K562 (cell line): Measurements from ENCODE around the gene ADRM1. TPM values are rescaled to one million over a fixed set of nuclear protein-coding genes. Genes with fewer than 3 reads are reported as not detected.

Experiments used
- ATAC-seq: fragments of 200-7000 bp; cut with Tn5 transposase; 3 replicates; pipeline ENCODE4 v1.9.1; 2020; ENCODE audit warnings: moderate library complexity
- BruUV-seq: library from RNA; stranded (reverse); fragments of 400-500 nt; replicated peaks from 2 replicates; lab custom pipeline; 2021; lab: Mats Ljungman, UMichigan
- CTCF ChIA-PET: fragments of 300-600 bp; formaldehyde crosslinking; extraction: SDS; loops from one replicate; lab custom pipeline; 2021; ENCODE audit warnings: low intra/inter-chr PET ratio; lab: Yijun Ruan, JAX
- POLR2A ChIA-PET: fragments of 300-600, 350-650 bp; sonication (Branson Sonifier 250); formaldehyde crosslinking; extraction: SDS; loops from one replicate; lab custom pipeline; 2021; ENCODE audit warnings: antibody characterized with exemption, inconsistent platforms; lab: Yijun Ruan, JAX
- DNase-seq, 4 experiments: peaks; one replicate each; pipeline versions ENCODE4 v3.0.0 to v3.0.0-alpha.2; 2011 to 2018; ENCODE audit warnings: low spot score in 3 of 4, mixed read lengths in 3 of 4; ENCODE audit errors: extremely low read depth in 1 of 4
- FAIRE-seq: peaks from 2 replicates; lab custom pipeline; 2011; peaks lifted over from hg19 to GRCh38; lab: Jason Lieb, UNC
- H2AFZ ChIP-seq: 2 replicates; pipeline ENCODE4 v1.6.0; 2011; ENCODE audit warnings: low read depth, low read length, control low read depth, inconsistent platforms
- H3K27ac ChIP-seq: fragments of 200-600 bp; 3 replicates; pipeline ENCODE4 v1.8.0; 2011; ENCODE audit warnings: low read depth, mild to moderate bottlenecking, control low read depth, inconsistent platforms, low read length, moderate library complexity, mixed read lengths; ENCODE audit errors: extremely low read depth
- H3K27me3 ChIP-seq, 2 experiments: fragments of 300-600 bp in 1 of 2; 2 replicates in 1 of 2; 3 replicates in 1 of 2; pipeline versions ENCODE4 v1.6.0 to v1.8.0; 2011; ENCODE audit warnings: inconsistent platforms in 2 of 2, low read length in 2 of 2, mild to moderate bottlenecking in 1 of 2, mixed read lengths in 1 of 2, moderate library complexity in 1 of 2; ENCODE audit not compliant: control insufficient read depth in 2 of 2, insufficient read depth in 2 of 2
- H3K36me3 ChIP-seq: fragments of 300-600 bp; 3 replicates; pipeline ENCODE4 v1.8.0; 2011; ENCODE audit warnings: mild to moderate bottlenecking, low read length, inconsistent platforms; ENCODE audit not compliant: control insufficient read depth, insufficient read depth
- H3K4me1 ChIP-seq, 2 experiments: fragments of 200-600 bp in 1 of 2; replicated peaks in 1 of 2; 2 replicates in 1 of 2; 3 replicates in 1 of 2; pipeline versions ENCODE4 v1.5.1 to v1.8.0; 2011; ENCODE audit warnings: inconsistent platforms in 2 of 2, low read length in 2 of 2, mild to moderate bottlenecking in 1 of 2, mixed read lengths in 1 of 2, moderate library complexity in 1 of 2; ENCODE audit not compliant: control insufficient read depth in 2 of 2, insufficient read depth in 2 of 2
- H3K4me2 ChIP-seq: 2 replicates; pipeline ENCODE4 v1.6.1; 2011; ENCODE audit warnings: low read length, control low read depth, inconsistent platforms, mixed read lengths; ENCODE audit not compliant: insufficient read depth
- H3K4me3 ChIP-seq: fragments of 200-600 bp; sonication (generic), shearing (Covaris generic); 2 replicates; pipeline ENCODE4 v1.5.1; 2016; ENCODE audit warnings: control low read depth, inconsistent platforms
- H3K79me2 ChIP-seq: fragments of 200-600 bp; 3 replicates; pipeline ENCODE4 v1.8.0; 2011; ENCODE audit warnings: low read length, inconsistent platforms; ENCODE audit not compliant: control insufficient read depth, insufficient read depth
- H3K9ac ChIP-seq, 2 experiments: 2 replicates each; pipeline versions ENCODE4 v1.6.0 to v1.6.1; 2011; ENCODE audit warnings: low read depth in 2 of 2, low read length in 2 of 2, control low read depth in 1 of 2, inconsistent platforms in 1 of 2, mild to moderate bottlenecking in 1 of 2, mixed read lengths in 1 of 2; ENCODE audit not compliant: insufficient read depth in 1 of 2
- H3K9me1 ChIP-seq: one replicate; pipeline ENCODE4 v1.6.0; 2011; ENCODE audit warnings: inconsistent platforms, mild to moderate bottlenecking, low read length, moderate library complexity; ENCODE audit not compliant: control insufficient read depth, insufficient read depth
- H3K9me3 ChIP-seq: replicated peaks from 2 replicates; pipeline ENCODE4 v1.5.1; 2011; ENCODE audit warnings: low read depth, low read length, inconsistent platforms; ENCODE audit not compliant: control insufficient read depth, insufficient read depth
- H4K20me1 ChIP-seq: replicated peaks from 2 replicates; pipeline ENCODE4 v1.6.1; 2011; ENCODE audit warnings: low read length, inconsistent platforms, mixed read lengths; ENCODE audit not compliant: control insufficient read depth, insufficient read depth
- EHMT2 ChIP-seq: fragments of 450-650 bp; IDR thresholded peaks from 2 replicates; pipeline ENCODE4 v1.6.1; 2018; ENCODE audit warnings: antibody characterized with exemption
- ESRRB ChIP-seq: fragments of 250-450 bp; sonication (Bioruptor Pico); IDR thresholded peaks from 2 replicates; pipeline ENCODE4 v1.5.0; 2020; ENCODE audit warnings: mild to moderate bottlenecking, moderate library complexity, borderline replicate concordance
- HDGF ChIP-seq: fragments of 450-650 bp; IDR thresholded peaks from 2 replicates; pipeline ENCODE4 v1.6.1; 2016
- JUND ChIP-seq, 2 experiments: IDR thresholded peaks; 2 replicates in 1 of 2; 3 replicates in 1 of 2; pipeline ENCODE4 v1.6.1; 2011; ENCODE audit warnings: borderline replicate concordance in 2 of 2, low read depth in 2 of 2, low read length in 2 of 2, improper control_type of control experiment in 1 of 2, missing biosample characterization in 1 of 2, missing genetic modification characterization in 1 of 2, missing genetic modification reagents in 1 of 2
- NFE2L1 ChIP-seq: fragments of 450-650 bp; IDR thresholded peaks from 2 replicates; pipeline ENCODE4 v1.6.1; 2016; ENCODE audit warnings: missing genetic modification characterization, low read depth, mild to moderate bottlenecking, missing compliant biosample characterization, moderate library complexity, borderline replicate concordance
- SMAD2 ChIP-seq: fragments of 150-350 bp; IDR thresholded peaks from 2 replicates; pipeline ENCODE4 v1.6.1; 2014; ENCODE audit warnings: low read depth, mild to moderate bottlenecking, low read length
- SRSF9 ChIP-seq: fragments of 200-400 bp; formaldehyde crosslinking; IDR thresholded peaks from 2 replicates; pipeline ENCODE4 v1.6.1; 2017; ENCODE audit warnings: low read depth, low read length, borderline replicate concordance
- TBL1XR1 ChIP-seq, 2 experiments: IDR thresholded peaks; 2 replicates each; pipeline ENCODE4 v1.6.1; 2012; ENCODE audit warnings: improper control_type of control experiment in 2 of 2, low read length in 2 of 2, mild to moderate bottlenecking in 1 of 2
- ZNF431 ChIP-seq: sonication (generic); formaldehyde crosslinking; IDR thresholded peaks from 2 replicates; pipeline ENCODE4 v1.8.0; 2022; ENCODE audit warnings: mild to moderate bottlenecking, missing genetic modification reagents
- WGBS: fragments of 100-300 bp; shearing (Covaris generic); methylation state at CpG from one replicate; pipeline ENCODE4 v1.1.6; 2016; ENCODE audit warnings: low coverage, mixed read lengths; ENCODE audit not compliant: insufficient coverage; ENCODE audit errors: missing lambda C conversion rate; 5-methylcytosine and 5-hydroxymethylcytosine counted together
- in situ Hi-C: fragments of 300-500 bp; cut with MboI; formaldehyde crosslinking; loops from 4 replicates; pipeline ENCODE4 v1.15.0; 2018; ENCODE audit warnings: inconsistent platforms, mixed read lengths
- intact Hi-C: fragments of 100-400 bp; cut with micrococcal nuclease; formaldehyde crosslinking; loops from 2 replicates; pipeline ENCODE4 v1.14.2; 2022
- polyA plus RNA-seq, 8 experiments: library from polyadenylated mRNA; depleted of rRNA in 4 of 8; stranded (reverse) in 5 of 8; unstranded in 3 of 8; fragments of >200 nt; fragmentation: Nextera tagmentation in 2 of 8; fragmentation: Illumina TruSeq in 1 of 8; extraction: Ambion mirVana in 2 of 8; extraction: Trizol in 1 of 8; gene quantifications; 2 replicates each; pipeline versions ENCODE4 v1.2.1 to v1.2.3, GENCODE V29; 2011 to 2014; ENCODE audit warnings: inconsistent platforms in 1 of 8, missing spikeins in 1 of 8
- total RNA-seq, 7 experiments: library from RNA; depleted of rRNA in 6 of 7; stranded (reverse); fragments of >200 nt in 6 of 7; fragmentation: Illumina TruSeq in 2 of 7; extraction: Trizol in 2 of 7; gene quantifications; 2 replicates each; pipeline versions ENCODE4 v1.2.1 to v1.2.3, GENCODE V29; 2011 to 2021; ENCODE audit warnings: low replicate concordance in 1 of 7
- TF ChIP-seq, protein P1 (sequence below): fragments of 450-650 bp; IDR thresholded peaks from 2 replicates; pipeline ENCODE4 v1.6.1; 2016; ENCODE audit warnings: missing biosample characterization, missing genetic modification characterization
- TF ChIP-seq, protein P2 (sequence below): fragments of 450-650 bp; IDR thresholded peaks from 2 replicates; pipeline ENCODE4 v1.6.1; 2016; ENCODE audit warnings: borderline replicate concordance
- TF ChIP-seq, protein P3 (sequence below): fragments of 450-650 bp; IDR thresholded peaks from 2 replicates; pipeline ENCODE4 v1.7.0; 2016; ENCODE audit warnings: borderline replicate concordance
- TF ChIP-seq, protein P4 (sequence below): fragments of 200-400 bp; formaldehyde crosslinking; IDR thresholded peaks from 2 replicates; pipeline ENCODE4 v1.6.1; 2017; ENCODE audit warnings: mild to moderate bottlenecking, low read depth, low read length, moderate library complexity

The ADRM1 gene
- total and polyA plus RNA-seq, 9 of the 15 experiments (the other 6 are each of a cell fraction or from before 2014, with no cell fraction given): 5.0 to 223 (median 67.4) TPM

DNA sequence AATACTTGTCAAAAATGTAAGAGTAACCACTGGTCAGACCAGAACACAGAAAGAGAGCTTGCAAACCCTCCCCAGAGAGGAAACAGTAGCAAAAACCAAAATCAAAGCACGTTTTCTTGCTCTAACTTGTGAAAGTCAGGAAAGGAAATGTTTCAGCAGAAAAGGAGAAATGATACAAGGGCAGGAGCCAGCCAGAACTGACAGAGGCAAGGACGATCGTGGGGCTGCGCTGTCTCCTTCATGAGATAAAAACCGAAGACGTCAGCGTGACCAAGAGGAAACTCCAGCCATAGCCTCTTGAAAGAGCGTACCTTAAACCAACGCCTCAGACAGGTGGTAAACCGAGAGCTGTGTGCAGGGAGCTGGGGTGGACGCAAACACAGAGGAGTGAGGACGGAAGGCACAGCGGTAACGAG lies 36.9 kb downstream of the ADRM1 start:
- no peak for TF ChIP-seq ZNF431
- no peak for TF ChIP-seq SMAD2
- TF ChIP-seq NFE2L1 (tag): no peak
- TF ChIP-seq JUND (IDR thresholded peaks at IDR 0.05; ENCODE audit: borderline replicate concordance, low read depth, low read length): no peak
- no peak for TF ChIP-seq JUND (tag; IDR thresholded peaks at IDR 0.05; ENCODE audit: borderline replicate concordance, low read depth, low read length)
- TF ChIP-seq ESRRB: no peak
- TF ChIP-seq, protein P1, sequence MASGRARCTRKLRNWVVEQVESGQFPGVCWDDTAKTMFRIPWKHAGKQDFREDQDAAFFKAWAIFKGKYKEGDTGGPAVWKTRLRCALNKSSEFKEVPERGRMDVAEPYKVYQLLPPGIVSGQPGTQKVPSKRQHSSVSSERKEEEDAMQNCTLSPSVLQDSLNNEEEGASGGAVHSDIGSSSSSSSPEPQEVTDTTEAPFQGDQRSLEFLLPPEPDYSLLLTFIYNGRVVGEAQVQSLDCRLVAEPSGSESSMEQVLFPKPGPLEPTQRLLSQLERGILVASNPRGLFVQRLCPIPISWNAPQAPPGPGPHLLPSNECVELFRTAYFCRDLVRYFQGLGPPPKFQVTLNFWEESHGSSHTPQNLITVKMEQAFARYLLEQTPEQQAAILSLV (tag): no peak
- TF ChIP-seq EHMT2: no peak
- TF ChIP-seq, protein P2, sequence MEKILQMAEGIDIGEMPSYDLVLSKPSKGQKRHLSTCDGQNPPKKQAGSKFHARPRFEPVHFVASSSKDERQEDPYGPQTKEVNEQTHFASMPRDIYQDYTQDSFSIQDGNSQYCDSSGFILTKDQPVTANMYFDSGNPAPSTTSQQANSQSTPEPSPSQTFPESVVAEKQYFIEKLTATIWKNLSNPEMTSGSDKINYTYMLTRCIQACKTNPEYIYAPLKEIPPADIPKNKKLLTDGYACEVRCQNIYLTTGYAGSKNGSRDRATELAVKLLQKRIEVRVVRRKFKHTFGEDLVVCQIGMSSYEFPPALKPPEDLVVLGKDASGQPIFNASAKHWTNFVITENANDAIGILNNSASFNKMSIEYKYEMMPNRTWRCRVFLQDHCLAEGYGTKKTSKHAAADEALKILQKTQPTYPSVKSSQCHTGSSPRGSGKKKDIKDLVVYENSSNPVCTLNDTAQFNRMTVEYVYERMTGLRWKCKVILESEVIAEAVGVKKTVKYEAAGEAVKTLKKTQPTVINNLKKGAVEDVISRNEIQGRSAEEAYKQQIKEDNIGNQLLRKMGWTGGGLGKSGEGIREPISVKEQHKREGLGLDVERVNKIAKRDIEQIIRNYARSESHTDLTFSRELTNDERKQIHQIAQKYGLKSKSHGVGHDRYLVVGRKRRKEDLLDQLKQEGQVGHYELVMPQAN: no peak
- TF ChIP-seq SRSF9: no peak
- no peak for TF ChIP-seq HDGF
- TF ChIP-seq TBL1XR1 (IDR thresholded peaks at IDR 0.05; ENCODE audit: low read length in 2 of 2): no peak
- TF ChIP-seq, protein P3, sequence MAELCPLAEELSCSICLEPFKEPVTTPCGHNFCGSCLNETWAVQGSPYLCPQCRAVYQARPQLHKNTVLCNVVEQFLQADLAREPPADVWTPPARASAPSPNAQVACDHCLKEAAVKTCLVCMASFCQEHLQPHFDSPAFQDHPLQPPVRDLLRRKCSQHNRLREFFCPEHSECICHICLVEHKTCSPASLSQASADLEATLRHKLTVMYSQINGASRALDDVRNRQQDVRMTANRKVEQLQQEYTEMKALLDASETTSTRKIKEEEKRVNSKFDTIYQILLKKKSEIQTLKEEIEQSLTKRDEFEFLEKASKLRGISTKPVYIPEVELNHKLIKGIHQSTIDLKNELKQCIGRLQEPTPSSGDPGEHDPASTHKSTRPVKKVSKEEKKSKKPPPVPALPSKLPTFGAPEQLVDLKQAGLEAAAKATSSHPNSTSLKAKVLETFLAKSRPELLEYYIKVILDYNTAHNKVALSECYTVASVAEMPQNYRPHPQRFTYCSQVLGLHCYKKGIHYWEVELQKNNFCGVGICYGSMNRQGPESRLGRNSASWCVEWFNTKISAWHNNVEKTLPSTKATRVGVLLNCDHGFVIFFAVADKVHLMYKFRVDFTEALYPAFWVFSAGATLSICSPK: no peak
- TF ChIP-seq, protein P4, sequence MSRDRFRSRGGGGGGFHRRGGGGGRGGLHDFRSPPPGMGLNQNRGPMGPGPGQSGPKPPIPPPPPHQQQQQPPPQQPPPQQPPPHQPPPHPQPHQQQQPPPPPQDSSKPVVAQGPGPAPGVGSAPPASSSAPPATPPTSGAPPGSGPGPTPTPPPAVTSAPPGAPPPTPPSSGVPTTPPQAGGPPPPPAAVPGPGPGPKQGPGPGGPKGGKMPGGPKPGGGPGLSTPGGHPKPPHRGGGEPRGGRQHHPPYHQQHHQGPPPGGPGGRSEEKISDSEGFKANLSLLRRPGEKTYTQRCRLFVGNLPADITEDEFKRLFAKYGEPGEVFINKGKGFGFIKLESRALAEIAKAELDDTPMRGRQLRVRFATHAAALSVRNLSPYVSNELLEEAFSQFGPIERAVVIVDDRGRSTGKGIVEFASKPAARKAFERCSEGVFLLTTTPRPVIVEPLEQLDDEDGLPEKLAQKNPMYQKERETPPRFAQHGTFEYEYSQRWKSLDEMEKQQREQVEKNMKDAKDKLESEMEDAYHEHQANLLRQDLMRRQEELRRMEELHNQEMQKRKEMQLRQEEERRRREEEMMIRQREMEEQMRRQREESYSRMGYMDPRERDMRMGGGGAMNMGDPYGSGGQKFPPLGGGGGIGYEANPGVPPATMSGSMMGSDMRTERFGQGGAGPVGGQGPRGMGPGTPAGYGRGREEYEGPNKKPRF: no peak
- DNase-seq (no peak), FAIRE-seq (no peak), ATAC-seq (no peak)
- no peak overlapping the region for H3K4me3 ChIP-seq
- no peaks in the 10 kb centered on the region for H3K9me1 ChIP-seq
- no TSS peak for BruUV-seq
- H2AFZ ChIP-seq: no peak overlapping the region
- ChIA-PET POLR2A (interaction anchor here (0.7 to 1.5 kb wide), 2 partner anchors 26 to 46 kb away, joined by 3 to 5 read pairs; no protein-coding TSS in a partner anchor), CTCF (no interaction called here)
- 78% methylated on average over 14 of the region's 14 CpGs for WGBS
- no peaks in the 10 kb centered on the region for H3K79me2 ChIP-seq
- H4K20me1 ChIP-seq: no peaks in the 10 kb centered on the region
- intact Hi-C loops: no loop called here
- in situ Hi-C loops: no loop called here
- no peaks in the 10 kb centered on the region for H3K27me3 ChIP-seq
- H3K36me3 ChIP-seq: peaks cover 72% of the 10 kb centered on the region
- H3K4me1 ChIP-seq: peaks cover 0 to 15% of the 10 kb centered on the region in 2 experiments; a peak in 1 of 5 replicates
- H3K9me3 ChIP-seq: no peaks in the 10 kb centered on the region
- H3K27ac ChIP-seq: no peak overlapping the region
- H3K9ac ChIP-seq: no peak overlapping the region
- H3K4me2 ChIP-seq: no peak overlapping the region
